ENCODE results near the gene TSPAN32. TPM values are rescaled to one million over a fixed set of nuclear protein-coding genes. Genes with fewer than 3 reads are reported as not detected.
"Not testable (repeated sequence)": the region's sequence is repeated elsewhere in the genome, so short reads cannot be mapped to it uniquely, and the experiment has no call there.

Gene TSPAN32
- total RNA-seq, 1 donor from 2014 or later, result not detected

GRCh38 chr11:2316169-2316962 lies 14.6 kb downstream of the TSPAN32 start:
- no peak for DNase-seq

- DNase-seq, result no peak
Measured at GRCh38 chr11:2316963-2317244, 15.1 kb downstream of the TSPAN32 start.

- DNase-seq, result no peak
Measured at GRCh38 chr11:2317354-2318050, 15.7 kb downstream of the TSPAN32 start.

- no peak for DNase-seq
Measured at GRCh38 chr11:2318123-2318522, 16.3 kb downstream of the TSPAN32 start.

GRCh38 chr11:2318707-2319106 lies 16.9 kb downstream of the TSPAN32 start:
- DNase-seq, result no peak

GRCh38 chr11:2319791-2320472 lies 18.1 kb downstream of the TSPAN32 start:
- no peak for DNase-seq

GRCh38 chr11:2320568-2321310 lies 18.9 kb downstream of the TSPAN32 start:
- DNase-seq, result no peak

GRCh38 chr11:2321311-2321683 lies 19.5 kb downstream of the TSPAN32 start:
- no peak for DNase-seq

- no peak for DNase-seq
Measured at GRCh38 chr11:2325123-2325522, 23.3 kb downstream of the TSPAN32 start.

- no peak for DNase-seq
Measured at GRCh38 chr11:2325719-2326118, 23.9 kb downstream of the TSPAN32 start.

- no peak for DNase-seq
Measured at GRCh38 chr11:2327032-2327431, 25.2 kb downstream of the TSPAN32 start.

- no peak for DNase-seq
Measured at GRCh38 chr11:2328021-2328420, 26.2 kb downstream of the TSPAN32 start.

- DNase-seq, result no peak
Measured at GRCh38 chr11:2328656-2329354, 27.0 kb downstream of the TSPAN32 start.

- no peak for DNase-seq
Measured at GRCh38 chr11:2329551-2329950, 27.7 kb downstream of the TSPAN32 start.

- DNase-seq, result no peak
Measured at GRCh38 chr11:2330696-2331095, 28.9 kb downstream of the TSPAN32 start.

GRCh38 chr11:2331404-2331803 lies 29.6 kb downstream of the TSPAN32 start:
- no peak for DNase-seq

- DNase-seq, result not testable (repeated sequence)
Measured at GRCh38 chr11:2332569-2332968, 30.8 kb downstream of the TSPAN32 start.

GRCh38 chr11:2333486-2334205 lies 31.8 kb downstream of the TSPAN32 start:
- DNase-seq, result not testable (repeated sequence)

GRCh38 chr11:2335286-2335685 lies 33.5 kb downstream of the TSPAN32 start:
- not testable (repeated sequence) for DNase-seq

- not testable (repeated sequence) for DNase-seq
Measured at GRCh38 chr11:2338760-2339159, 36.9 kb downstream of the TSPAN32 start.

GRCh38 chr11:2342557-2342956 lies 40.7 kb downstream of the TSPAN32 start:
- DNase-seq, result no peak

Data from occipital lobe (tissue), 2 donors.